Mucosa of gallbladder (tissue), 1 donor: Measurements from ENCODE around the gene PSMB7. TPM values are rescaled to one million over a fixed set of nuclear protein-coding genes. Genes with fewer than 3 reads are reported as not detected.
A peak's percentile ranks its signal among the peaks of the same experiment; 100 is the strongest.

Experiments
- DNase-seq: peaks from one replicate; pipeline ENCODE4 v3.0.0-alpha.2; 2020; ENCODE audit warnings: low spot score
- total RNA-seq: library from RNA; stranded (reverse); gene quantifications from one replicate; pipeline ENCODE4 v1.2.1, GENCODE V29; 2021
- donor health status: DM: no; HTN: no; CAD: no.

PSMB7 gene
- total RNA-seq, 1 donor from 2014 or later, result 86.1 TPM

GRCh38 chr9:124411514-124412227, 3.6 kb downstream of the PSMB7 start:
- no peak for DNase-seq

GRCh38 chr9:124410321-124410913, 4.8 kb downstream of the PSMB7 start:
- no peak for DNase-seq

GRCh38 chr9:124409410-124409809, 5.8 kb downstream of the PSMB7 start:
- DNase-seq, result no peak

- no peak for DNase-seq
These were observed 12.0 kb downstream of the PSMB7 start for GRCh38 chr9:124403246-124403645.

- no peak for DNase-seq
These were observed 15.0 kb downstream of the PSMB7 start for GRCh38 chr9:124399968-124400940.

- DNase-seq, result peak; percentile 38
These were observed 15.8 kb downstream of the PSMB7 start for GRCh38 chr9:124399323-124399967.

- no peak for DNase-seq
These were observed 16.9 kb downstream of the PSMB7 start for GRCh38 chr9:124398191-124398935.

- DNase-seq, result no peak
These were observed 19.4 kb downstream of the PSMB7 start for GRCh38 chr9:124395826-124396225.

- no peak for DNase-seq
These were observed 20.6 kb downstream of the PSMB7 start for GRCh38 chr9:124394596-124394995.

- DNase-seq, result no peak
These were observed 21.1 kb downstream of the PSMB7 start for GRCh38 chr9:124394167-124394566.

GRCh38 chr9:124392871-124393460, 22.3 kb downstream of the PSMB7 start:
- no peak for DNase-seq

- no peak for DNase-seq
These were observed 22.9 kb downstream of the PSMB7 start for GRCh38 chr9:124392254-124392870.

- DNase-seq, result no peak
These were observed 24.2 kb downstream of the PSMB7 start for GRCh38 chr9:124390794-124391658.

- DNase-seq, result no peak
These were observed 25.9 kb downstream of the PSMB7 start for GRCh38 chr9:124389146-124389939.

- DNase-seq, result no peak
These were observed 26.8 kb downstream of the PSMB7 start for GRCh38 chr9:124388275-124389048.

GRCh38 chr9:124386201-124386600, 29.0 kb downstream of the PSMB7 start:
- peak; percentile 18 for DNase-seq

GRCh38 chr9:124385623-124386022, 29.6 kb downstream of the PSMB7 start:
- no peak for DNase-seq

GRCh38 chr9:124384846-124385245, 30.4 kb downstream of the PSMB7 start:
- no peak for DNase-seq
